A549 (cell line): ENCODE measurements around the gene VPS51.

Experiments used
- CHD2 ChIP-seq: fragments of 150-350 bp; IDR thresholded peaks from 2 replicates; pipeline ENCODE4 v1.6.1; 2014; ENCODE audit warnings: low read length; ENCODE audit not compliant: partially characterized antibody
- CTCF ChIP-seq: fragments of >200 bp; sonication (Bioruptor Twin); formaldehyde crosslinking; IDR thresholded peaks from 3 replicates; pipeline ENCODE4 v1.5.1; 2016
- EP300 ChIP-seq, 2 experiments: fragments of >200 bp; sonication (Bioruptor Twin); formaldehyde crosslinking; IDR thresholded peaks; 2 replicates in 1 of 2; 3 replicates in 1 of 2; pipeline ENCODE4 v1.6.1; 2016 to 2017
- POLR2A ChIP-seq: IDR thresholded peaks from 2 replicates; pipeline ENCODE4 v1.6.1; 2012; ENCODE audit warnings: mild to moderate bottlenecking, low read length
- RNF2 ChIP-seq: fragments of 200-600 bp; sonication (generic); IDR thresholded peaks from 2 replicates; pipeline ENCODE4 v1.6.1; 2016; ENCODE audit warnings: low read depth, mild to moderate bottlenecking, antibody characterized with exemption, moderate library complexity, borderline replicate concordance
- USF2 ChIP-seq: fragments of 450-650 bp; IDR thresholded peaks from 2 replicates; pipeline ENCODE4 v1.6.1; 2014; ENCODE audit warnings: antibody characterized with exemption

GRCh38 chr11:65115361-65116082 lies 19.5 kb downstream of the VPS51 start:
- TF ChIP-seq USF2: no peak
- no peak for TF ChIP-seq CHD2
- TF ChIP-seq EP300 (IDR thresholded peaks at IDR 0.05): no peak
- no peak for TF ChIP-seq CTCF
- peak; percentile 23; the same call in 1 of the 2 replicates for TF ChIP-seq POLR2A
- no peak for TF ChIP-seq RNF2
